Stimulated activated CD8-positive, alpha-beta memory T cell treated with anti-CD3 and anti-CD28 coated beads, Interleukin-7, amount 100 ng/mL, for 24 hours (primary cell): ENCODE measurements around the gene SCN8A.

Experiments
- DNase-seq: peaks from one replicate; pipeline ENCODE4 v3.0.0-alpha.2; 2020; ENCODE audit warnings: low read depth

Gene SCN8A

DNA sequence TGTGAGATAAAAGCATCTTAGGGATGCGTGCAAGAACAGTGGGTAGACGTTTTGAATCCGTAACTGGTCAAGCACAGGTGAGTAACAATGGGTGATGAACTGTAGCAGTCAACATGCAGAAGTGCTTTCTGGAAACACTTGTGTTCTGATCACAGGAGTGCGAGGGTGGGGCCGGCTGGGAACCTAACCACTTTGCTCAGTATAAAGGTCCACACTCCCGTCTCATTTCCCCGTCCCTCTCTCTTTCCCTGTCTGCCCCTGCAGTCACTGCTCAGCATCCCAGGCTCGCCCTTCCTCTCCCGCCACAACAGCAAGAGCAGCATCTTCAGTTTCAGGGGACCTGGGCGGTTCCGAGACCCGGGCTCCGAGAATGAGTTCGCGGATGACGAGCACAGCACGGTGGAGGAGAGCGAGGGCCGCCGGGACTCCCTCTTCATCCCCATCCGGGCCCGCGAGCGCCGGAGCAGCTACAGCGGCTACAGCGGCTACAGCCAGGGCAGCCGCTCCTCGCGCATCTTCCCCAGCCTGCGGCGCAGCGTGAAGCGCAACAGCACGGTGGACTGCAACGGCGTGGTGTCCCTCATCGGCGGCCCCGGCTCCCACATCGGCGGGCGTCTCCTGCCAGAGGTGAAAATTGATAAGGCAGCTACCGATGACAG lies 130.4 kb downstream of the SCN8A start:
- peak; percentile 20 for DNase-seq

DNA sequence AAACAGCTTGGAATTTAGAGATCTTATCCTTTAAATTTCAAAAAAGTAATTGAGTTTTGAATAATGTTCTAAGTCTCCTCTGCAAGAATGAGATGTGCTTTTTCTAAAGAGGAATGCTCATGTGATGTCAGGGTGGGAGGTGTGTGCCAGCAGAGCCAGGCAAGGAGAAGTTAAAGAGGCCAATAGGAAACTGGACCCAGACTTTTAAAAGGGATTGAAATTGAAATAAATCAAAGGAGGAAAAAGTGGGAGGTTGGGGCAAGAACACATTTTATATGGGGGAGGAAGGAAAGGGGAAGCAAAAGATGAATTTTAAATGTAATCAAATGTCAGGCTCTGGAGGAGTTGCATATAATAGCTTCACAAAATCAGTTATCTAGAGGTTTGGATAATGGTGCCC lies 131.4 kb downstream of the SCN8A start:
- no peak for DNase-seq

DNA sequence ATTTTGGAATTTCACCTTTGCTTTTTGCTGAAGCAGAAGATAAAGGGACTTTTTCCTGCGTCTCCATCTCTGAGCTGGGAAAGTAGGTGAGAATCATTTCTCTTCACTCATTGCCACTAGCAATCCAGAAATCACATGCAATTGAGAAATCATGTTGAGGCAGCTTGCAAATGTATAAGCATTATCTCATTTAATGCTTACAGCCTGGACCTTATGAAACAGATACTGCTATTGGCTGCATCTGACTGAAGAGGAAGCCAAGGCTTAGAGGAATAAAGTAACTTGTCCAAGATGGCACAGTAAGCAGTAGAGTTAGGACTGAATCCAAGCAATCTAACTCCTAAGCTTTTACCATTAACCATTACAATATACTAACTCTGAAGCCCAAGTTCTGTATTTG lies 135.1 kb downstream of the SCN8A start:
- DNase-seq, result no peak

DNA sequence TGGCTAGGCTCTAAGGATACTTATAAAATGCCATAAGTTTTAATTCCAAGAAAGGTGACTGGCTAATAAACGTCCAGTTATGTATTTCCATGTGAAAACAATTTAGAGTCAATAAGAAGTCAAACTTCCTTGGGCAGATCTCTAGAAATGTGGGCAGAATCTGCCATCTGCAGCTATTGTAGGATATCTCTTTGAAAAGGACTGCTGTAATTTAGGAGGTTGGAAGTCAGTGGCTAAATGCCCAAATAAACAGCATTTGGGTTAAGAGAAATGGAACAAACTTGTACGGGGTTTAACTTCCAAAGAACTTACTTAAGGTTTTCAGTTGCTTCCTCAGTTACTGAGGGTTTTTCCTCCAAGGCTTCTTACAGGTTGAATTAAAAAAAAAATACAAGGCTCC lies 135.9 kb downstream of the SCN8A start:
- no peak for DNase-seq

DNA sequence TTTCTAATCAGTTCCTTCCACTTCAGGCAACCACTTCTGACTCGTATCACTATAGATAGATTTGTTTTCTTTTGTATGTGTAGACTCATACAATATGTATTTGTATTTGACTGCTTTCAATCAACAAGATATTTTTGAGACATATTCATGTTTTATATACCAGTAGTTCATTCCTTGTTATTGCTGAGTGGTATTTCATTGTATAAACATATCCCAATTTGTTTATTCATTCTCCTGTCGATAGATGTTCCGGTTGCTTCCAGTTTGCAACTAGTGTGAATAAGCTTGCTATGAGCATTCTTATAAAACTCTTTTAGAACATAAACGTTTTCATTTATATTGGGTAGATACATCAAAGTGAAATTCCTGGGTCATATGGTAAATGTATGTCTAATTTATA lies 138.3 kb downstream of the SCN8A start:
- DNase-seq, result no peak

DNA sequence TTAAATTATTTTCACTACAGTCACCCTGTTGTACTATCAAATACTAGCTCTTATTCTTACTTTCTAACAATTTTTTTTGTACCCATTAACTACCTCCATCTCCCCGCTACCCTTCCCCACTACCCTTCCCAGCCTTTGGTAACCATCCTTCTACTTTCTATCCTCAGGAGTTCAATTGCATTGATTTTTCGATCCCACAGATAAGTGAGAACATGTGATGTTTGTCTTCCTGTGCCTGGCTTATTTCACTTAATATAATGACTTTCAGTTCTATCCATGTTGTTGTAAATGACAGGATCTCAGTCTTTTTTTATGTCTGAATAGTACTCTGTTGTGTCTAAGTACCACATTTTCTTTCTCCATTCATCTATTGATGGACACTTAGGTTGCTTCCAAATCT lies 139.7 kb downstream of the SCN8A start:
- no peak for DNase-seq

DNA sequence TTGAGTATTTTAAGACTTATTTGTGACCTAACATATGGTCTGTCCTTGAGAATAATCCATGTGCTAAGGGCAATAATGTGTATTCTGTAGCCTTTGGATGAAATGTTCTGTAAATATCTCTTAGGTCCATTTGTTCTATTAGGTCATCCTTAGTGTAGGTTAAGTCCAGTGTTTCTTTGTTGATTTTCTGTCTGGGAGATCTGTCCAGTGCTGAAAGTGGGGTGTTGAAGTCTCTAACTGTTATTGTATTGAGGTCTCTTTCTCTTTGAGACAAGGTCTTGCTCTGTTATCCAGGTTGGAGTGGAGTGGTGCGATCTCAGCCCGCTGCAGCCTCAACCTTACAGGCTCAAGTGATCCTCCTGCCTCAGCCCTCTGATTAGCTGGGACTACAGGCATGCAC lies 149.5 kb downstream of the SCN8A start:
- DNase-seq, result no peak

DNA sequence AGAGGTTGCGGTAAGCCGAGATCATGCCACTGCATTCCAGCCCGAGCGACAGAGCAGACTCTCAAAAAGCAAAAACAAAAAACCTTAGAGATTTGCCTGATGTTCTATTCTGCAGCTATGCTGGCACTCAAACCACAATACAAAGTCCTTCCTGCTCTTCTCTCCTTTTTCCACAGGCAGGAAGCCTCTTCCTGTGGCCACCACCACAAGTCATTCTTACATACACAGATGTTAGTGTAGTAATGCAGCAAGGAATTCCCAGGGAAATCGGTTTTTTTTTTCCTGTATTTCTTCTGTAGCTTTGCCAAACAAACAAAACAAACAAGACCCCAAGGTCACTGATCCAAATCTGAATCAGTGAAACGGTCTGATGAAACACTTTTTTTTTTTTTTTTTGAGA lies 153.2 kb downstream of the SCN8A start:
- no peak for DNase-seq

DNA sequence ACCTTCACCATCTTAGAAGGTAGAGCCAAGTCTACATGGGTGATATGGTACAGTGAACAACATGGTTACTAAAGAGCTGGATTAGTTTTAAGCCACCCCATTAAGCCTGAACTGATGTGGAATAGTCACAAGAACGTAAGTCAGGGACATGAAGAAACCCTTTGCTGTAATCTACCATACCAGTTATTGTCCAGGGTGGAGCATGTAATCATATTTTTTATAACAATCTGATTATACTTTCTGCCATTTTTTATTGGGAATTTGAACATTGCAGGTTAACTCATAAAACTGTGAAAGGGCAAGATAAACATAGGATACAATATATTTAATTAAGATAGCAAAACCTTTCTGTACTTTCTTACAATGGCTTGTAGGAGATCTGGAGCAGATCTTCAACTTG lies 153.9 kb downstream of the SCN8A start:
- DNase-seq, result no peak

DNA sequence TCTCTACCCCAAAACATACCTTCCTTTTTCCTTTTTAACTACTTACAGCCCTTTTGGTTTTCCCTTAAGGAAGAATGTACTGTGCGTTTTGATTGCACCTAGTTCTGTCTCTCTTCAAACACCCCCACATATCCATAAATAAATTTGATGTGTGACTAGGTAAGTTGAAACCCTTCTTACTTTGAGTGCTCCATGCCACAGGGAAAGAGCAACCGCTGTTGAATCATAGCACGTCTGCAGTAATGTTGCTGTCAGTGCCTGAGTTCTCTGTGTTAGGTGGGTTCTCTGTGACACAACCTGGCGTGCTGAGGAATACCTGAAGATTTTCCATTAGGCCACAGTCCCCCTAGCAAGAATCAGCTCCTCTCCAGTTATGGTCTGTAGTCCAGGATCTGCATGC lies 155.4 kb downstream of the SCN8A start:
- no peak for DNase-seq

DNA sequence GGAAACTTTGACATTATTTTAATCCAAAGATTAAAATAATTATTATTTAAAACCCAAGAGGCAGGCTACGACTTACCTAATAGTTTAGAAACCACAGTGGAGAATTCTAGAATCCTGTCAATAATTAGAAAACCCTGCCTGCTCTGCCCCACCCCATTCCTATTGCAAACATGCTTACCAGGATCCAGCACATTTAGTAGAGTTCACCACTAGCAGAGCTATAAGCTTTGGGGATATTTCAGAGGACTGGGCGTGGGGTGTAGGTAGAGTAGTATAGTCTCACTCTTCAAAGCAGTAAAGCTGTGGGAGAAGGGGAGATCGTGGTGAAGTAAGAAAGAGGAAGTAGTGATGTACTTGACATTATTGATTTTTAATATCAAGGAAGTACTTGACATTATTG lies 157.2 kb downstream of the SCN8A start:
- DNase-seq, result no peak

DNA sequence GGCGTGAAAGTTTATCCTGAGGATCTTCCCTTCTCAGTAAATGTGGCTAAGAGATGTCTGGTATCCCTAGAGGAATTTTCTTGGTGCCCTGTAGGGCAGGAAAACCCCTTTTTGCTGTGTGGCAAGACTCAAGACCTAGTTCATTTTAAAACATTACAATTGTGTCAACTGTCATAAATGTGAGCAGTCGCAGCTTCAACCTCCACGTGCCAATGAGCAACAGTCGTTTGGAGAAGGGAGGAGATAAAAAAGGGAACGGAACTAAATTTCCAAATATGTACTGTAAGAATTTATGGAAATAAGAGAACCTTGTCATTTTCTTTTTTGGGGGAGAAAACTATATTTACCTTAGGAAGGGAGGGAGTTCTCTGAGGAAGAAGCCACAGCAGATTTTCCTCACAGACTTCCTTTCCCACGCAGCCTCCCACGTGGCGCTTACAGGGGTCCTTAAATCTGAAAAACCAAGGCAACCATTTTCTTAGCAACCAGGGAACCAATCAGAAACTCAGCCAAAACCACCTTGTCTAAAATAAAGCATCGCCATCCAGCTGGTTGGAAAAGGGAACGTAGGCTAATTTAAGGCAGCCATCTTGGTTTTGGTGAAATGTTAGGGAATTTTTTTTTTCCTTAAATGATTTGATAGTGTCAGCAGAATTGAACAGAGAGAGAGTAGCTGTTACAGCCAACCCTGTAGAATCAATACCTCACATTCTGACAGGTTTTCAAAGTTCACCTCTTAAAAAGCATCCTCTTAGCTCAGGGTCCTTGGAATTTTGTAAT lies 158.4 kb downstream of the SCN8A start:
- no peak for DNase-seq

DNA sequence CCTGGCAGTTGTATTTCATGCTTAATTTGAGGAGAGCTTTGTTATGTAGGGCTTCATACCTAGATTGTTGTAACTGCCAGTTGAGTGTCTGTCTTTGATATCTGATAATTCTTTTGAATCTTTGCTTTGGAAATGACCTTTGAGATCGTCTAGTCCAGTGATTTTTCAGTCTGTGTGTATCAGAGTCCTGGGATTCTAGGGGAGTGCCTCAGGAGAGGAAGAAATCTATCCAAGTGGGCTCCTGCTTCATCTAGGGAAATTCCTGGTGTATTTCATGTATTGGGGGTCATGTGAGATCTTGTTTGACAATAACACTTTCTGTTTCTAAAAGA lies 158.9 kb downstream of the SCN8A start:
- DNase-seq, result no peak

DNA sequence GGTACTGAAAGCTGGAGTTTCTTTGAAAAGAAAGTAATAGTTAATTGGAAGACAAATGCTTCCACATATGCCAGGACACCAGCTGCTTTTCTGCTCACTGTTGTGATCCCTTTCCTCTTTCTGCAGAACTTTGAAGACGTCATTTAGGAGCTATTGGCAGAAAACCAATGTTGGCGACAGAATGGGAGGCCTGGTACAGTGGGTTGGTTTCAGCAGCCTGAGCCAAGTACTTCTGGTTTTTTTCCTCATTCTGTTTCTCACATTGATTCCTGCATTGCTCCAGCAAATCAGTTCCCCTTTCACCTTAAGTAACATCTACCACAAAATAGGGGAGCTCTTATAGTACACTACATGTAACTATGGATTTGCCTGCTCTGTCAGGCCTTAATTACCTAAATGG lies 160.6 kb downstream of the SCN8A start:
- DNase-seq, result no peak

DNA sequence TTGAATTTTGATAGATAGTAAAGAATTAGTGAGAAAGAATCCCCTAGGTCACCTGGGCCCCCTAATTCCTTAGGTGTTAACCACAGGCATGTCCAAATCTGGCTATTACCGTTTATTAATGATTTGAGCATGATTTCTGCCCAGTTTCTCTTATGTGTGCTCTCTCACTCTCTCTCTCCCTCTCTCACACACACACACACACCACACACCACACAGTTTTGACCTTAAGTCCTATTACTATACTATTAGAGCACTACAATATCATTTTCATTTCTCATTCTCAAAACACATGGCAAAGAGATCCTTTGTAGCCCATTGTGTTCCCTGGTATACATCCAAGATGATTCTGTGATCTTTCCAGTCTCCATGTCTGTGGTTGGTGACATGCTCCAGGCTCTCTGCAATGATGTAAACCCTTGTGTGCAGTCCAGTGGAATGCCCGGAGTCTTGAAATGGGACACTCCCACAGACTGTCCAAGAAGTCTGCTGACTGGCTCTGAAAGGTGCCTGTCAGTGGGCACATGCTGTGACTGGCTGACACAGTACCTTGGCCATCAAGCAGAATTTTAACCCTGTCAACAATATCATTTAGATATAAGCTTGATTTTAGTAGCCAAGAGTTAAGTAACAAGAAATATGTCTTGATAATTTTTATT lies 161.3 kb downstream of the SCN8A start:
- no peak for DNase-seq

DNA sequence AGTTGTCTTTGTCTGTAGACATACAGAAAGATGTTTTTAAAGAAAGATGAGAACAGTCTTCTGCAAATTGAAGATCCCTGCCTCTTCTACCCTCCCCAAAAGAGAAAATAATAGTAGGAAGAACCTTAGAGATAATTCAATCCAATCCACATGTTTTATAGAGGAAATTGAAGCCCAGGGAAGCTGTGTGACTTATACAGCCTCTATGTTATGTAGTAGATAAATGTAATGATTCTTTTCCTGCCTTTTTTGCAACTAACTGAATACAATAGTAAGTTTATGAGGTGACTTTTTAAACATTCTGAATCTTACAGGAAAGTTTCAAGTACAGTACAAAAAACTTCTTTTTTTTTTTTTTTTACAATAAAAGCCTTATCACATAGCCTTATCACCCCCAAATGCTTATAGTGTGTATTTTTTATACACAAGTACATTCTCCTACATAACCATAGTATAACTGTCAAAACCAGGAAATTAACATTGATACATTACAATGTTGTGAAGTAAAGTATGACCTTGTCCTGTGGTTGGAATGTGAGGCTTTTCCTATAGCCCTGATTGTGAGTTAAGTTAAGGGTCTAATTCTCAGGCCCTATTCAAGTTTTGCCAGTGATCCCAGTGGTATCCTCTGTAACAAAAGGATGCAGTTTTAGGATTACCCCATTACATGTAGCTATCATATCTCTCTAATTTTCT lies 163.1 kb downstream of the SCN8A start:
- DNase-seq, result no peak

DNA sequence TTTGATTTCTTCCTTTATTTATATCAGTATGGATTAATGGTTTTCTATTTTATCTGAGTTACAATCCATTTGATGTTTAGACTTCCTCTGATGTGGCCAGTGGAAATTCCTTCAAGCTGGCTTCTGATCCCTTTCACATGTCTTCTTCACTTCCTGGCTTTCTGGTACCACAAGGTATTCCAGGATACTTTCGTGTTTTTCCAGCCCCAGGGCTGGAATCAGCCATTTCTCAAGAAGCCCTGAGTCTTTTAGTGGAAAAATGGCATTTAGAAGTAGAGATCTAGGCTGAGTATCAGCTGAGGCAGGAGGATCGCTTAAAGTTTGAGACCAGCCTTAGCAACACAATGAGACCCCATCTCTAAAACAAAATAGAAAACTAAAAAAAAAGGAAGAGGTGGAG lies 164.2 kb downstream of the SCN8A start:
- DNase-seq, result no peak

DNA sequence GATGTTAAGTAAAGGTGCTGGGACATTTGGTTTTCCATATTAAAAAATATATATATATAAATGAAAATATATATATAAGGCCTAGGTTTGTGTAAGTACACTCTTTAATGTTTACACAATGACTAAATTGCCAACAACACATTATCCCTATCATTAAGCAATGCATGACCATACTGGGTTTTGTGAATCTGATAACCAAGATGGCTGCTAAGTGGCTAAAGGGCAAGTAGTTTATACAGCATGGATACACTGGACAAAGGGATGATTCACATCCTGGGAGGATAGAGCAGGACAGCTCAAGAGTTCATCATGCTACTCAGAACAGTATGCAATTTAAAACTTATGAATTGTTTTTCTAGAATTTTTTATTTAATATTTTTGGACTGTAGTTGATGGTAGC lies 168.1 kb downstream of the SCN8A start:
- no peak for DNase-seq

DNA sequence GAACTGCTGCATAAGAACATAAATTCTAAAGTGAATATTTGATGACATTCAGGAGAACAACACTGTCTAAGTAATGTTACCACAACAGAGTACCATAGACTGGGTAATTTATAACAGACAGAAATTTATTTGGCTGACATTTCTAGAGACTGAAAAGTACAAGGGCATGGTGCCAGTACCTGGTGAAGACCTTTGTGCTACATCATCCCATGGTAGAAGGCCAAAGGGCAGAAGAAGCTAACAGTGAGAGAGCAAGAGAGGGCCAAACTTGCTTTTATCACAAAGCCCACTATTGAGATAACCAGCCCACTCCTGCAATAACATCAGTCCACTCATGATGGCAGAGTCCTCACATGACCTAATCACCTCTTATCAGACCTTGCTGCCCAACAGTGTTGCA lies 168.7 kb downstream of the SCN8A start:
- no peak for DNase-seq

DNA sequence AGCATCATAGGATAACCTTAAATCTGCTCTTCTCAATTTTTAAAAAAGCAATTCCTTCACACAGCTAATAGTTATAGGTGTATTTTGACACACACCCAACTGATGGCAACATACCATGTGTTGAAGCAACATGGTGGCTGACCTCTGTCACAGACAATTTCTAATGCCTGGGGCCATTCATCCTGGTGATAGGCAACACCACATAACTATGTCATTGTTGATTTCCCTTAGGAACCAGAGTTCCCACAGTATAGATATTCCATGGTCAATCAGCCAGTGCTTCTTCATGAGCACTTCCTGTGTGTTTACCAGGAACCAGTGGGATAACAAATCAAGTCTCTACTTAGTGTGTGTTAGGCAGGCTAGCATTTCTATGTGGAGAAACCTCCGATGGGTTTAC lies 169.2 kb downstream of the SCN8A start:
- no peak for DNase-seq

DNA sequence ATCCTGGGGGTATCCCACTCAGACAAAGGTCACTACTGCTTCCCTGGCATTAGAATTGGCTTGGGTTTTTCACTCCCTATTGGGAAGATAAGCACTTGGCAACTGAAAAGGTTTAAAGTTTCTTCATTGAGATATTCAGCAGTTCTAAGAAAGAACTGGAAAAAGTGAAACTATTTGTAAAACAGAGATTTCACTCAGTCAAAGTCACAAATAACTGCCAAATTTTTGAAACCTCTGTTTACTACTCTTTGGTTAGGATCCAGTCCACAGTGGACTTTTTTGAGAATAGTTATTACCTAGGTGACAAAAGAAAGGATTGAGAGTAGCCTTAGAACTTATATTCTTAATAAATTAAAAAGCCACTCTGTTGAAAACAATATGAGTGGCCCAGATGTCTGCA lies 172.7 kb downstream of the SCN8A start:
- DNase-seq, result no peak

DNA sequence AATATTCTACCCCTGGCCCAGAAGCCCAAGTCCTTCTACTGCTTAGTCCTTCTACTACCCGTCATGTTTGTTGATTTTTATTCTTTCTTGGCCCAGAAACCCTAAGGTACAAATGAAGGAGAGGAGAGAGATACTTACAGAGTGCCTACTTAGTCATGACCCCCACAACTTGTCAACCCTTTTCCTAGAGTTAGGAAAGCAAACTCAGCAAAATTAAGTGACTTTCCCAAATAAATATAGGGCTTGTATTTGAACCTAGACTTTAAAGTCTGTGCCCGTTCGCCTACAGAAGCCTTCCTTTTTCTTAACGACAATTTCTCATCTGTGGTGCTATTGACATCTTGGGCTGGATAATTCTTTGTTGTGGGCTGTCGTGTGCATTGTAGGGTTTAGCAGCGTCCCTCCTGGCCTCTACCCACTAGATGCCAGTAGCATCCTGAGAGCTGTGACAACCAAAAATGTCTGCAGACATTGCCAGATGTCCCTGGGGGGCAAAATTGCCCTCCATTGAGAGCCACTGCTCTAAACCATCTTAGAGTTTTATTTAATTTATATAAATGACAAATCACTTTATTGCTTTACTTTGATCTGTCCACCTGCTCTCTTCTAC lies 175.1 kb downstream of the SCN8A start:
- DNase-seq, result no peak

DNA sequence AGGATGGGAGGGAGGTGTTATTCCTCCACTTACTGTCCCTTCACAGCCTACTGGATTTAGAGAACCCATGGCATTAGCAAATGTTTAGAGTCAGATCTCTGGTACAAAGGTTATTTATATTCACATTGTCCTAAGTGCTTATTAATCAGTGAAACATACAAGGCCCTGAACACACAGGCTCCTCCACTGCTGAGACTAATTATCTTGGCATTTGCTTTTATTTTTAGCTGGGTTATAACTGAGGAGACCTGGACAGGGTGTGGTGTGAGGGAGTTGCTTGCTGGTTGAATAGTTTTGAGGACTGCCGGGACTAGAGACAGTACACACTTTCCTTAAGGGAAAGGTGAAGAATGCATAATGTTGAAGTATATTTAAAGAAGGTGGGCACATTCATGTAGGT lies 180.0 kb downstream of the SCN8A start:
- DNase-seq, result no peak
